ENCODE measurements around the gene DNAJA4. TPM values are rescaled to one million over a fixed set of nuclear protein-coding genes. Genes with fewer than 3 reads are reported as not detected.

Gene DNAJA4
- total and polyA plus RNA-seq, 2 of the 13 experiments (the other 11 are each of a cell fraction or from before 2014, with no cell fraction given): not detected

GRCh38 chr15:78234515-78235040, 29.8 kb upstream of the DNAJA4 start, which contains the start of gene ACSBG1:
ACSBG1 (minus strand) TSS chr15:78234565; CDS start chr15:78234501, 64 bp downstream.
- DNase-seq (ENCODE audit: low spot score) (no peak), FAIRE-seq (no peak), ATAC-seq (no peak)
- Histone ChIP-seq H3K36me3 (replicated peaks in 1 of 2; ENCODE audit: control insufficient read depth in 1 of 2, insufficient read depth in 2 of 2, low read length in 2 of 2) (no peaks in the 10 kb centered on the region), H2AFZ (ENCODE audit: low read length) (no peak within 1 kb of the TSS), H4K20me1 (ENCODE audit: insufficient read depth, low read length) (no peaks in the 10 kb centered on the region), H3K4me1 (ENCODE audit: insufficient read depth, low read length) (no peaks in the 10 kb centered on the region), H3K27me3 (ENCODE audit: control insufficient read depth in 1 of 2, insufficient read depth in 2 of 2, low read length in 2 of 2) (peaks cover 3 to 32% of the 10 kb centered on the region in 2 experiments; a peak in 3 of 5 replicates), H3K9me3 (ENCODE audit: low read length) (no peaks in the 10 kb centered on the region), H3K27ac (ENCODE audit: extremely low read length, insufficient read depth, low read length) (no peak within 1 kb of the TSS), H3K4me3 (replicated peaks in 1 of 3; ENCODE audit: insufficient read depth in 1 of 3, low read depth in 2 of 3, low read length in 3 of 3) (no peak within 1 kb of the TSS), H3K79me2 (ENCODE audit: insufficient read depth, low read length) (no peaks in the 10 kb centered on the region), H3K9ac (ENCODE audit: insufficient read depth, low read depth, low read length) (no peak within 1 kb of the TSS), H3K4me2 (ENCODE audit: low read depth, low read length) (no peak within 1 kb of the TSS)
- POLR2A ChIA-PET: no interaction called here
- BruUV-seq (replicated peaks): no TSS peak
- in situ Hi-C loops (cut with HindIII; ENCODE audit: extremely low pct_ligation_motif_present, low pct_unique_long_range_greater_than_20kb): loop anchor here (25.0 kb wide), 1 partner anchor 272 kb away; no protein-coding TSS in a partner anchor
- intact Hi-C loops (cut with micrococcal nuclease; ENCODE audit: unreplicated experiment): no loop called here
- CTCF ChIA-PET (ENCODE audit: low intra/inter-chr PET ratio, low total read pairs): no interaction called here
- 12% methylated on average over 5 of the region's 6 CpGs for WGBS (ENCODE audit: low lambda C conversion rate)
- no peak for TF ChIP-seq ZNF609 (CRISPR knock-in tag; IDR thresholded peaks at IDR 0.05; ENCODE audit: borderline replicate concordance)
- TF ChIP-seq PRDM4 (CRISPR knock-in tag; IDR thresholded peaks at IDR 0.05; ENCODE audit: borderline replicate concordance): no peak
- TF ChIP-seq HNRNPH1 (optimal IDR thresholded peaks at IDR 0.05; ENCODE audit: low read depth, low read length): no peak
- TF ChIP-seq AGO1 (IDR thresholded peaks at IDR 0.05; ENCODE audit: low read depth, low read length, poor library complexity, severe bottlenecking): no peak
- no peak for TF ChIP-seq NR2F2 (IDR thresholded peaks at IDR 0.05; ENCODE audit: borderline replicate concordance, low read depth)
- no peak for TF ChIP-seq ZBTB1 (CRISPR knock-in tag; IDR thresholded peaks at IDR 0.05; ENCODE audit: borderline replicate concordance)
- no peak for TF ChIP-seq FOSL2 (CRISPR knock-in tag; IDR thresholded peaks at IDR 0.05)
- TF ChIP-seq, protein P1, sequence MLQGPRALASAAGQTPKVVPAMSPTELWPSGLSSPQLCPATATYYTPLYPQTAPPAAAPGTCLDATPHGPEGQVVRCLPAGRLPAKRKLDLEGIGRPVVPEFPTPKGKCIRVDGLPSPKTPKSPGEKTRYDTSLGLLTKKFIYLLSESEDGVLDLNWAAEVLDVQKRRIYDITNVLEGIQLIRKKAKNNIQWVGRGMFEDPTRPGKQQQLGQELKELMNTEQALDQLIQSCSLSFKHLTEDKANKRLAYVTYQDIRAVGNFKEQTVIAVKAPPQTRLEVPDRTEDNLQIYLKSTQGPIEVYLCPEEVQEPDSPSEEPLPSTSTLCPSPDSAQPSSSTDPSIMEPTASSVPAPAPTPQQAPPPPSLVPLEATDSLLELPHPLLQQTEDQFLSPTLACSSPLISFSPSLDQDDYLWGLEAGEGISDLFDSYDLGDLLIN (CRISPR knock-in tag; IDR thresholded peaks at IDR 0.05; ENCODE audit: borderline replicate concordance): no peak
- TF ChIP-seq ZNF34 (CRISPR knock-in tag; IDR thresholded peaks at IDR 0.05; ENCODE audit: borderline replicate concordance): no peak
- TF ChIP-seq SKIL (CRISPR knock-in tag; IDR thresholded peaks at IDR 0.05; ENCODE audit: borderline replicate concordance): no peak
- no peak for TF ChIP-seq BCL3 (CRISPR knock-in tag; IDR thresholded peaks at IDR 0.05)

Measured in HepG2 (cell line).